Measurements from ENCODE around the gene ZNF644.
A peak's percentile ranks its signal among the peaks of the same experiment; 100 is the strongest.

The ZNF644 gene

DNA sequence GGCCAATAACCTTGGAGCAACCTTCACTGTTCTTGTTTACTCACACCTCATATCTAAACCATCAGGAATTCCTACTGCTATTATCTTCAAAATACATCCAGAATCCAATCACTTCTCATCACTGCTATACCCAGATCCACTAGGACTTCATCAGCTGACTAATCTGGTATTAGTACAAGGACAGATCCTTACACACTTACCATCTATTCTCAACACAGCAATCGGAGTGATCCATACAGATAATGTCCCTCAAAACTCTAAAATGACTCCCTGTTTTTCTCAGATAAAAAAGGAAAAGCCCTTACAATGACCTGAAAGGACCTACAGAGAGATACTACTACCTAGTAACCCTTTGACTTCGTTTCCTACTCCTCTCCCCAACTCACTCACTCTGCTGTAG, 70.8 kb downstream of the ZNF644 start:
- H3K4me3 ChIP-seq (ENCODE audit: low read length), result no peak overlapping the region
- DNase-seq (ENCODE audit: low read depth), result no peak
- TF ChIP-seq, protein P1, sequence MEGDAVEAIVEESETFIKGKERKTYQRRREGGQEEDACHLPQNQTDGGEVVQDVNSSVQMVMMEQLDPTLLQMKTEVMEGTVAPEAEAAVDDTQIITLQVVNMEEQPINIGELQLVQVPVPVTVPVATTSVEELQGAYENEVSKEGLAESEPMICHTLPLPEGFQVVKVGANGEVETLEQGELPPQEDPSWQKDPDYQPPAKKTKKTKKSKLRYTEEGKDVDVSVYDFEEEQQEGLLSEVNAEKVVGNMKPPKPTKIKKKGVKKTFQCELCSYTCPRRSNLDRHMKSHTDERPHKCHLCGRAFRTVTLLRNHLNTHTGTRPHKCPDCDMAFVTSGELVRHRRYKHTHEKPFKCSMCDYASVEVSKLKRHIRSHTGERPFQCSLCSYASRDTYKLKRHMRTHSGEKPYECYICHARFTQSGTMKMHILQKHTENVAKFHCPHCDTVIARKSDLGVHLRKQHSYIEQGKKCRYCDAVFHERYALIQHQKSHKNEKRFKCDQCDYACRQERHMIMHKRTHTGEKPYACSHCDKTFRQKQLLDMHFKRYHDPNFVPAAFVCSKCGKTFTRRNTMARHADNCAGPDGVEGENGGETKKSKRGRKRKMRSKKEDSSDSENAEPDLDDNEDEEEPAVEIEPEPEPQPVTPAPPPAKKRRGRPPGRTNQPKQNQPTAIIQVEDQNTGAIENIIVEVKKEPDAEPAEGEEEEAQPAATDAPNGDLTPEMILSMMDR (conservative IDR thresholded peaks at IDR 0.05; ENCODE audit: low read length), result no peak

DNA sequence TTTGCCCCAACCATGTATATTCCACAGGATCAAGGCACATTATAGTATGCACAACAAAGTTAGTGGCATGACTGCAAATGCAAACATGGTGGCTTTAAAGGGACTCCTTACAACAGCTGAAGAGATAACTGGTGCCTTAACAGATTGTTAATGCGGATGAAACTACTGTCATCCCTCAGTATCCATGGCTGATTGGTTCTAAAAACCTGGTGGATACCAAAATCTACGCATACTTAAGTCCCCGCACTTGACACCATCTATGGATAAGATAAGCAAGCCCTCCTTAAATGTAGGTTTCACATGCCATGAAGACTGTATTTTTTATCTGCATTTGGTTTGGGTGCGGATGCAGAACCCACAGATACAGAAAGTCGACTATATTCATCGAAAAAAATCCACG, 73.5 kb downstream of the ZNF644 start:
- no peak overlapping the region for H3K4me3 ChIP-seq (ENCODE audit: low read length)
- no peak for DNase-seq (ENCODE audit: low read depth)
- TF ChIP-seq, protein P1 (conservative IDR thresholded peaks at IDR 0.05; ENCODE audit: low read length), result no peak

DNA sequence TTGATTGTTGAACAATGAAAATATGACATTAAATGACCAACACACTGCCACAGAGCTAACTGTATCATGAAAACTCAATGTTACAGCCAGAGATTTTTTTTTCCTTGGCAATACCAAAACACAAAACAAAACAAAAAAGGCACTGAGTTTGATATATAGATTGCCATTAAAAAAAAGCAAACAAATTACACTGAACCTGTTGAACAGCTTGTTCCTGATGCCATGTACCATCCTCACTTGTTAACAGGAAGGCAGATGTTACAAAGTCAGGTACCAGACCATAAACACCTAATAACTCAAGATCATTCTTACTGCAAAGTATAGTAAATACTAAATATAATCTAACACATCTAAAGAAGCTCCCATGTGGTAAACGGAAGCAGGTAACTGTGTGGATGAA, 75.2 kb downstream of the ZNF644 start:
- TF ChIP-seq, protein P1 (conservative IDR thresholded peaks at IDR 0.05; ENCODE audit: low read length), result no peak
- H3K4me3 ChIP-seq (ENCODE audit: low read length), result no peak overlapping the region
- DNase-seq (ENCODE audit: low read depth), result no peak

DNA sequence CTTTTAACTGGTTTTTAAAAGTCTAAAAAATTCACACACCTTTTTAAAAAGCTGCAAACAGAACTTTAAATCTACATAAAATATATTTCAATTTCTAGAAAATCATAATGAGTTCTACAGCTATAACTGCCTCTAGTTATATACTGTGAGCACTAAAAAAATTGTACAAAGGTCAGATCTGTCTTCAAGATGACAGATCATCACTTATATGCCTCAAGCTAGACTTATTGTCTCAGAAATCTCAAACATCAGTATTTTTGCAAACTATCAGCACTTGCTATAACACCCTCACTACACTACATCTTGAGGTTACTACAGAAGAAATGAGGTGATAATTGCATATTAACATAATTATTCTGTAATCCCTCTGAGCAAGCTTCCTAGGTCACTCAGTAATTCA, 76.5 kb downstream of the ZNF644 start:
- no peak overlapping the region for H3K4me3 ChIP-seq (ENCODE audit: low read length)
- DNase-seq (ENCODE audit: low read depth), result no peak
- TF ChIP-seq, protein P1 (conservative IDR thresholded peaks at IDR 0.05; ENCODE audit: low read length), result no peak

DNA sequence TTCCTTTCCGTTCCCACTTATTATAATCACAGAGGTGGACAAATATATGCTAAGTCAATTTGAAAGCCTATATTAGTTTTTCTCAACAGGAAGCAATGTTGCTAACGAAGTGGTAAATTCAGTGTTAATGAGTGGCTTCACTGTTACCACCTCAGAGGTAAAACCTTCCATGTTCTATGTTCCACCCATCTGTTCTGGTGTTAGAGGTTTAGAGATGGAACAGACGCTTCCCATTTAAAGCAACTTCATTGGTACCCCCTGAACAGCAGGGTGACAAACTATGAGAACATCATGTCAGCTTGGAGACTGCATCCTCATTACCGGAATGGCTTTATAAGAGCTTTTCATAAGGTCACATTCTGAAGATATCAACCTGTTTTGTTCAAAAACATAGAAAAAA, 77.9 kb downstream of the ZNF644 start:
- DNase-seq (ENCODE audit: low read depth), result no peak
- TF ChIP-seq, protein P1 (conservative IDR thresholded peaks at IDR 0.05; ENCODE audit: low read length), result no peak
- H3K4me3 ChIP-seq (ENCODE audit: low read length), result no peak overlapping the region

DNA sequence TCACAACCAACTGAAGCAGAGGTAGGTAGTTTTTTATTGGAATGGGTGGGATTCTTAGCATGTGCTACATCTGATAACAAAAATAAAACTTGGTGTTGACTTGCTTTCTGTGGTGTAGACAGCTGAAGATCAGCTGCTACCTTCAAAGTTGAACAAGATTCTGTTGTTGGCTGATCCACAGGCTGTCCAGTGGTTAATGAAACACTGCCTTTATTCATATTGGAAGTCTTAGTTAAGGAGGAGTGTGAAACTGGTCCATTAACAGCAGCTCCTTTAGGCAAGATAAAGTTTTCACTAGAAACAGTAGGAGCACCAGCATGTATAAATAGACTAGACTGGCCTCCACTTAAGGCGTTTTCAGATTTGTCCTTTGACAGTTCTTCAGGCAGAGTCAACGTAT, 81.1 kb downstream of the ZNF644 start:
- TF ChIP-seq, protein P1 (conservative IDR thresholded peaks at IDR 0.05; ENCODE audit: low read length), result no peak
- no peak for DNase-seq (ENCODE audit: low read depth)

DNA sequence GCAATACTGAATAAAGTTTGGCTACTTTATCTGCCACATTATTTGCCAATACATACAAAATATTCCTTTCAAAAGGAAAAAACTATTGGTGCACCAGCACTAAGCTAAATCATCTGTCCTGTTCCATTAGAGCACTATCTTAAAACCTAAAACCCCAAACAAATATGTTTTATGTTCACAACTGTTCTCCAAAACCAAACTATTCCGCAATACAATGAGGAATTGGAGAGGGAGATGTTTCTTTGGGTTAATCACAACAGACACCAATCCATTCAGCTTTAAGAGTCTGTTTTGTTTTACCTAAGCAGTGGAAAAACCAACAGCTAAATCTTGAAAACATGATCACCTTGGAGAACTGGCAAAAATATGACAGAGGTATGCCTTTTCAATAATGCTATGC, 85.1 kb downstream of the ZNF644 start:
- TF ChIP-seq, protein P1 (conservative IDR thresholded peaks at IDR 0.05; ENCODE audit: low read length), result no peak
- H3K4me3 ChIP-seq (ENCODE audit: low read length), result no peak overlapping the region
- DNase-seq (ENCODE audit: low read depth), result peak; percentile 24

More for the DNA sequence above, 81.1 kb downstream of the ZNF644 start:
- no peak overlapping the region for H3K4me3 ChIP-seq (ENCODE audit: low read length)
